GM12874 (cell line): ENCODE measurements around the gene IL18R1.

Source experiments
- TF ChIP-seq, protein P1 (sequence below): IDR thresholded peaks from 2 replicates; pipeline ENCODE4 v1.5.1; 2011; ENCODE audit warnings: low read depth, mild to moderate bottlenecking, control low read depth, low read length, moderate library complexity; ENCODE audit not compliant: insufficient read depth

Gene IL18R1

DNA sequence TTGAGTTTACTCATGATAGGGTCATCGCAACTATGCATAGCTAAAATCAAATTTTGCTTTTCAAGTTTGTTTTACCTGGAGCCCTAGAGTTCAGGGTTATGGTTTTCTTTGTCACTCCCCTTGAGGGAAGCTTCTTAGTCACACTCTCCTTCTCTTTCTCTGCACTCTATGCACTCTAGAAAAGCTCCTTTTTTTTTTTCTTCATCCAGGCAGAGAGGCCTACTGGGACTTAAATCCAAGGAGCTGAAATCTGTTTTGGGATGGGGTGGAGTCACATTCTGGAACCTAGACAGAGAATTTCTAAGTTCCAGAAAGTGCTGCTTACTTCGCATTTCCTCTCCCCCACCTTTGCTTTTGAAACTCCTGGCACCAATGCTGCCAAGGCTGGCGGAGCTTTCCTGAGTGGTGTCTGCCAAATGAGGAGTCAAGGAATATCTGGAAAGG, 19.1 kb upstream of the IL18R1 start:
- TF ChIP-seq, protein P1, sequence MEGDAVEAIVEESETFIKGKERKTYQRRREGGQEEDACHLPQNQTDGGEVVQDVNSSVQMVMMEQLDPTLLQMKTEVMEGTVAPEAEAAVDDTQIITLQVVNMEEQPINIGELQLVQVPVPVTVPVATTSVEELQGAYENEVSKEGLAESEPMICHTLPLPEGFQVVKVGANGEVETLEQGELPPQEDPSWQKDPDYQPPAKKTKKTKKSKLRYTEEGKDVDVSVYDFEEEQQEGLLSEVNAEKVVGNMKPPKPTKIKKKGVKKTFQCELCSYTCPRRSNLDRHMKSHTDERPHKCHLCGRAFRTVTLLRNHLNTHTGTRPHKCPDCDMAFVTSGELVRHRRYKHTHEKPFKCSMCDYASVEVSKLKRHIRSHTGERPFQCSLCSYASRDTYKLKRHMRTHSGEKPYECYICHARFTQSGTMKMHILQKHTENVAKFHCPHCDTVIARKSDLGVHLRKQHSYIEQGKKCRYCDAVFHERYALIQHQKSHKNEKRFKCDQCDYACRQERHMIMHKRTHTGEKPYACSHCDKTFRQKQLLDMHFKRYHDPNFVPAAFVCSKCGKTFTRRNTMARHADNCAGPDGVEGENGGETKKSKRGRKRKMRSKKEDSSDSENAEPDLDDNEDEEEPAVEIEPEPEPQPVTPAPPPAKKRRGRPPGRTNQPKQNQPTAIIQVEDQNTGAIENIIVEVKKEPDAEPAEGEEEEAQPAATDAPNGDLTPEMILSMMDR = no peak

DNA sequence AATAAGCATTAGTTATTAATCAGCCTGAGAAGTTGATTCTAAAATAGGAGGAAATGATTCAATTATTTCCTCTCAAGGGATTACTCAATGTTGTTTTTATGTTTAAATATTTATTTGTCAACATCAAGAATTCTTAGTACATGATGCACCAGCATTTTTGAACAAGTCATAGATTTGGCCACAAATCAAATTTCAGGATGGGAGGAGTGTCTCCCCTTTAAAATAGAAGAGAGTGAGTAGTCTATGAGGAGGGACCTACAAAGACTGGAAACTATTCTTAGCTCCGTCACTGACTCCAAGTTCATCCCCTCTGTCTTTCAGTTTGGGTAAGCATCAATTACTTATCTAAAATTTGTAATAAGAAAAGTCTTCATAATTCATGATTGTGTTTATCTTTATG, 18.6 kb upstream of the IL18R1 start:
- TF ChIP-seq, protein P1 = no peak

DNA sequence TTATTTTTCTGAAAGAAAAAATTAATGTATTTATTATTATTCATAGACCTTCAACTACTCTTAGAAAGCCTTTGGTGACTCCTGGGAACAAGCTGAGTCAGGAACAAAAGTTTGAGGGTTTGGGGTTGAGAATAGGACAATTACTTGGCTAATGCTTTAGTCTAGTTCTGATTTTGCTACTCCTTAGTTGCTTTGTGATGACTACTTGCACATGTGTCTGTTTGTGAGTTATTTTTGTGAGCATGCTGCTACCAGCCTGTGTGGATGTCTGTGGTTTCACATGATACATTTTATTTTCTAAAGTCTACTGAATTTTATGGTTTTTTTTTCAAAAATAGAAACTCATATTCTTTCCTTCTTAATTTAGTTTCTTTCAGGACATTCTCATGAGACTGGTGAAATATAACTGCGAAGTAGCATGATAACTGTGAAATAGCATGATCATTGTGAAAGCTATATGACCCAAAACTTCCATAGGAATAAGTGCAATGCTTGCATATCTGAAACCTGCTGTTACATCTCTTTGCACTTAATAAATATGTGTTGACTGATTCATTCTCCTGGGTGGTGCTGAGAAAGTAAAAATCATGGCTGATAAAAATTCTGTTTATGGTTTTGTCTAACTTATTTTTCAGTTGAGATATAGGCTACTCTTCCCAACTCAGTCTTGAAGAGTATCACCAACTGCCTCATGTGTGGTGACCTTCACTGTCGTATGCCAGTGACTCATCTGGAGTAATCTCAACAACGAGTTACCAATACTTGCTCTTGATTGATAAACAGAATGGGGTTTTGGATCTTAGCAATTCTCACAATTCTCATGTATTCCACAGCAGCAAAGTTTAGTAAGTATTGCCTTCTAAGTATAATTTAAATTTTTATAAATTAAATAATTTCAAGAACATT, 17.9 kb upstream of the IL18R1 start:
- TF ChIP-seq, protein P1 = no peak

DNA sequence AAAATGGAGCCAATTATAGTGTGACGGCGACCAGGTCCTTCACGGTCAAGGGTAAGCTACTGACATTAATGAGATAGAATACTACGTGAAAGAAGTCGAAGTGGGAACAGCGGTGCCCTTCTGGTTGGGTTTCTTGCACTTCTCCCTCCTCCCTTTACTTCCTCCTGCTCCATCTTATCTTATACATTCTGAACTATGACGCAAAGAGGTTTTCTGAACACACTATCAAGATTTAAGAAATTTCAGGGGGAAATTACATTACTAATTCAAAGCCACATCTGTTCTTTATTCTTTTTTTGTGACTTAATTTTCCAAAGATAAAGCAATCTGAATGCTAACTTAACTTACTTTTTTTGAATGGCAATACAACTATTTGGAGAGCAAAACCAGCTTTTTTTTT, 14.8 kb upstream of the IL18R1 start:
- TF ChIP-seq, protein P1 = no peak

DNA sequence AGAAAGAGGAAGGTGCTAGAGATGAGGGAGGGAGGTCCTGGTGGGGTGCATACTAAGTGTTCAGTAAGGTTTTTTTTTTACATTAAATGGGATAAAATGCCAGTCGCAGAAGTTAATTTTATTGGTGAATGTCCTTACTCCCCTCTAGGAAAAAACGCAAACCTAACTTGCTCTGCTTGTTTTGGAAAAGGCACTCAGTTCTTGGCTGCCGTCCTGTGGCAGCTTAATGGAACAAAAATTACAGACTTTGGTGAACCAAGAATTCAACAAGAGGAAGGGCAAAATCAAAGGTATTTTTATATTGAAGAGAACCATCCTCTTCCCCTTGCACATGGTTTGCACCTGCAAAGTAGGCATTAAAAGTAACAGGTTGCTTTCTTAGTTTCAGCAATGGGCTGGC, 12.7 kb upstream of the IL18R1 start:
- TF ChIP-seq, protein P1 = no peak

DNA sequence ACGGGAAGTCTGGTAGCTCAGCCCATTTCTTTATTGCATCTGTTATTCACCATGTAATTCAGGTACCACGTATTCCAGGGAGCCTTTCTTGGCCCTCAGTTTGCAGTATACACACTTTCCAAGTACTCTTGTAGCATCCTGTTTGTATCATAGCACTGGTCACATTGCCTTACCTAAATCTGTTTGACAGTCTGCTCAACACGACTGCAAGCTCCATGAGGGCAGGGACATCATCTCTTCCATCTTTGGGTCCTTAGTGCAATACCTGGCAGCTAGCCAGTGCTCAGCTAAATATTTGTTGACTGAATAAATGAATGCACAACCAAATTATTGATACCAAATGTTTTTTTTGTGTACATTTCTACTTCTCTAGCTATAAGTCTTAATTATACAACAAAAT, 11.2 kb upstream of the IL18R1 start:
- TF ChIP-seq, protein P1 = no peak

DNA sequence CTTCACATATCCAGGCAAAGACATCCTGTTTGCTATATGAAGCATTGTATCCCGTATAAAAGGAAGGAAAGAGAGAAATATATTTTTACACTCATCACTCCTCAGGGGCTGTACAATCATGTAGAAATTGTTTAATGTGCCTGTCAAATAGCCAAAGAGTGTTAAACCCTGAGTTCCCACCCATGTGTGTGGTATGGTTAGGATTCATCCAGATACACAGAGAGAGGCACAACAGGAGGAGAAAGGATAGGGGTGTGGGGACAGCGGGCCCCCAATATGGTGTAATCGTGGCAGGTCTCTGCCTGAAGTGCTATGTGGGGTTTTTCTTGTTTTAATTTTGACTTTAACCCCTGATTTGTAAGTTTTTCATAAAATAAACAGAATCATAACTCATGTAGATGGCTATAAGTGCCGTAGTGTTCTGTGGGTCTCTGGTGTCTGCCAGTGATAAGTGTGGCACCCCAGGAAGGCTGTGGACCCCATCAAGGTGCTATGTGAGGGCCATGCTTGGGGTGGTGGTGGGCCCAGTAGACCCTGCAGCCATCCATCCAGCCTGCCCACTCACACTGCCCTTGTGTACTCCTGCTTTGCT, 10.2 kb upstream of the IL18R1 start:
- TF ChIP-seq, protein P1 = no peak
